Stimulated activated CD8-positive, alpha-beta memory T cell treated with anti-CD3 and anti-CD28 coated beads, Interleukin-12 subunit alpha, Interleukin-12 subunit beta, amount 100 ng/mL, for 4 hours (primary cell): Measurements from ENCODE around the gene SOX2.

ENCODE experiments used
- DNase-seq: peaks from one replicate; pipeline ENCODE4 v3.0.0-alpha.2; 2020; ENCODE audit warnings: low read depth

SOX2 gene

GRCh38 chr3:181711325-181712135 is at the start of gene SOX2:
TSS of gene SOX2 (plus strand) at chr3:181711925. CDS start at chr3:181712361, 436 bp downstream.
- no peak for DNase-seq

GRCh38 chr3:181683563-181683962 is 28.2 kb upstream of the SOX2 start:
- DNase-seq, result no peak

DNA sequence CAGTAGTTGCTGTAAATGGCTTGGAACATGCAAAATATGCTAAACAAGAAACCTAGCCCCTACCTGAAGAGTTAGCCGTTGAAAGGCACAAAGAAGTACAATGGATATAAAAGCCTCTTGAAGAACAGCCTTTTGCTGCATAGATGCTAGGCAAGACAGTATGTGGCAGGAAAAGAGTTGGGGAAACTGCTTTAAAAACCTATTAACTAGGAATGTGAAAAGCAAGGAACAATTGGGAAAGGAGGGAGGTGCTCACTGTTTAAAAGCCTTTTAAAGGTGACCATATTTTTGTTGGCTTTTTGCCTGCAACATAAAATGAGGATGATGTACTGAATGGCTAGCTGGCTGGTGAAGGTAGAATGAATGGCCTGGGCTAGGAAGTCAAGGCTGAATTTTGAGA is 24.5 kb upstream of the SOX2 start:
- no peak for DNase-seq

DNA sequence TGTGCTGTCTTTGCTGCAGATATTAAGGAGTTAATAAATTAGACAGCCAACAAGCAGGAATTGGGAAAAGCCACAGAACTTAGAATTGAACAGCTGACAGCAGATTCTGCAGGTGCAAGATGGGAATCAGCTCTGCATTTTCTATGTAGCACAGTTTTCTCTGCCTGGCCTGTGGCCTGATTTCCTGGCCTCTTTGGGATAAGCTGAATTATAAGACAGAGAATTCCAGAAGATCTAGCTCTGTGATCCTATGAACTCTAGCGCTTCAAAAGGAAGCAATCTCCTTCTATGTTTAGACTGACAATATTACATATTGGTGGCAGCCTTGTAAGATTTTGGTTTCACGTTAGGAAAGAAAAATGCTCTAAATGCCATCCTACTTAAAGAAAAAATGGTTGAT is 24.0 kb upstream of the SOX2 start:
- DNase-seq, result no peak

- DNase-seq, result no peak
Observed at GRCh38 chr3:181689546-181689945, 22.2 kb upstream of the SOX2 start.

GRCh38 chr3:181690769-181691168 is 21.0 kb upstream of the SOX2 start:
- DNase-seq, result no peak

DNA sequence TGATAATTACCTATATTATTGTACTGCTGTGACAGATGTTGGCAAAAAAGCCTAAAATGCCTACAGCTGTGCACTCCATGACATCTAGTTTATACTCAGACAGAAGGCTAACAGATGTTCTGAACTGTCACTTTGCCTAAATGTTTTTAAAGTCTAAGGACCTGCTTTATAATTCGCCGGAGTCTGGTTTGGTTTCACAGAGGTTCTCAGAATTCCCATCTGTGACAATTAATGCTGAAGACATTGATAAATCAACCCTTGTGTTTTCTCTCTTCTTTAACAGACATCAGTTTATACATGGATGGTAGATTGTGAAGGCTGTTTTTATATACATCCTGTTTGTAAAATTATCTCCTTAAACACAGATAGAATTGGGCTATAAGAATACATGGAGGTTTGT is 19.8 kb upstream of the SOX2 start:
- no peak for DNase-seq

- no peak for DNase-seq
Observed at GRCh38 chr3:181692311-181693145, 19.2 kb upstream of the SOX2 start.

DNA sequence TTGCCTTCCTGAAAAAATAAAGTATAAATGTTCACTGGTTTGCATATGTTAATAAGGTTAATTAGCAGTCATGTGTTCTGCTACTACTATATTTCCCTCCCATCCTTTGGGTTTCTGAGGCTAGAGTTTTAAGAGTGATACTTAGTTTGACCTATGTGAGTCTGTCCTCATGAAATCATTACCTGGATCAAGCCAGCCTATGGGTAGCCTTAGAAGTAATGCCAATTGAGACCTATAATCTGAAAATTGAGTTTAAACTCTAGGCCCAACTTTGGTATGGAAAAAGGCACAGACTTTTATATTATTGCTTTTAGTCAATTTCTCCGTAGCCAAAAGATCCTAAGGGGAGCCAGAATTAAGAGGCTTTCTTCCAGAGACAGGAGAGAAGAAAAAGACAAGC is 18.4 kb upstream of the SOX2 start:
- DNase-seq, result no peak

GRCh38 chr3:181694805-181695660 is 16.7 kb upstream of the SOX2 start:
- no peak for DNase-seq

DNA sequence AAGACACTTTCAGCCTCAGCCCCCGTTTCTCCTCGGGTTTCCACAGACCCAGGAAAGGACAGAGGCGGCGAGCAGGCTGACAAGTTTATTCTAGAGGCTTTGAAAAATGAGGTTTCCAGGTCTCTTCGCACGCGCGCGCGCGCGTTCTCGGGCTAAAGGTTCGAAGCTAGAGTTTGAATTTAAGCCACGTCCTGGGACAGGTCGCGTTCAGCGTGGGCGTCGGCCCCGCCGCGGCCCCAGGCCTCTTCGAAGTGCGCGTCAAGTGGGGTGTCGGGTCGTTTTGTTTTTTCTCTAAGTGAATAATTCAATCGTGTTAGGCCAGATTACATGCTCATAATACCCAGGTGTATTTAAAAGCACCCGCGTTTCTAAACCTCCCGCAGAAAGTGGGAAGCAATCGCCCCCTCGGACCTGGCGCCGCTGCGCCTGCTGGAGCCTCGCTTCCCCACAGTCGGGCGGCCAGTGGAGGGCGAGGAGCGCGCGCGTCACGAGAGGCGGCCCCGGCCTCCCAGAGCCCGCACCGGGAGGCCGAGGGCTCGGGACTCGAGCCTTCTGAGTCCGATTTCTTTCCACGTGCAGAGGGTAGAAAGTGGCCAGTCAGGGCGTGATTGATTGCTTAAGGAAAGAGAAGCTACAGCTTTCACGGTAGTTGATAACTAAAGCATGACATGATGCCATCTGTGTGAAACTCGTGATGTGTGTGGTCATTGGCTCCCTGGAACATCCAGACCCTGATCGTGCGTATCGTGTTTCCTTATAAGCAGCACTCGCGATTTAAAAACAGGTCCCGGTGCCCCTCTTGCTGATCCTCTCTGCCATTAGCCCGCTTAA is 15.8 kb upstream of the SOX2 start:
- DNase-seq, result no peak

- DNase-seq, result no peak
Observed at GRCh38 chr3:181696626-181697230, 15.0 kb upstream of the SOX2 start.

DNA sequence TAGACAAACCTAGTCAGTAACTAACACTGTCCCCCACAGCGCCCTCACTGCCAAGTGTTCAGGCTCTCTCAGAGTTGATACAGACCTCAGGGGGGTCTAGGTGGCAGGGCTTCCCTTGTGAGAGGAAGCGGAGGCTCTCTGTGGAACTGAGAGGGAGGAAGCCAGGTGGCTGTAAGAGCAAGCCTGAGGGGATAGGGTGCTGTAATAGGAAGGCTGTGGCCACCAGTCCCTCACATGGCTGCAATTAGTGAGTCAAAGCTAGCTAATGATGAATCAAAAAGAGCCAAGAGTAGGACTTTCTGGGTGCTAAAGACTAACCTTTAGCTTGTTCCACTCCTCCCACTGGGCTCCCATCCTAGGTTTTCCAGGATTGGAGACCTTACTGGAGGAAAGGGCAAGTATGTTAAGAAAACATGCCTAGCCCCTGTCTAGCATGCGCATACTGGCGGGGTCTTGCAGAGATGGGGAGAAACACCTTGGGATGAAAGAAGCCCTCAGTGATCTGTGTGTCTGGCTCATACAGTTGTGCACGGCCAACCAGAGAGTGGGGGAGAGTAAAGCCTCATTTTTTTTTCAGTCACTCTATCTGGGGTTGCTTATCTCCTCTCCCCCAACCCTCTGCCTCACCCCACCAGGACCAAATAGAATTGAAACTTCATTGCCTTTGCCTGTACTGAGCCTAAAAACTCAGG is 13.3 kb upstream of the SOX2 start:
- no peak for DNase-seq

DNA sequence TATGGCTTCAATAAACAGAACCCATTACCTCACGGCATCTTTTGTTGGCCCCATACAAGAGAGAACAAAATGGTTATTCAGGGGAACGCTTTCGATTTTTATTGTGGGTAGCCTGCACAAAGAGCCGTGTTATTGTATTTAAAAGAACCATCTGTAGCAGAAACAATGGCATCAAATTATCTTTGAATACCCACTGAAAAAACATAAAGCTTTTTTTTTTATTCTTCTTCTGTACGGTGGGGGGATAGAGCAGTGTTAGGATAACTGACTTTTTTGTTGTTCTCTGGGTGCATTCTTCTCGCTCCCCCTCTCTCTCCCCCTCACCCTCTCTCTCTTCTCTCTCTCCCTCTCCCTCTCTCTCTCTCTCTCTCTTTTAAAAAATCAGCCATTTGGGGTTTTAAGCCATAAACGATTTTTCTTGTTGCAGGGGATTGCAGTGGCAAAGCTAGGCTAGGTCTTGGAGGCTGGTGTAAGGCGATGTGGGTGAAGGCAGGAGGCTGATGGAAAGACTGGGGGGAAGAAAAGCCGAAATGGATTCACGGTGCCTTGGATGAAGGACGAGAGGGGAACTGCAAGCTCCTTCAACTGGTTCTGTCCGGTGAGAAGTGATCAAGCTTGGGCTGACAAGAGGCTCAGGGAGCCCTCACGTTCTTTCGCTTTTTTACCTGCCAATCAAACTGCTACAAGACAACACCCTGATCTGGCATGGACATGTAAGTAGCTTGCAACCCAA is 12.4 kb upstream of the SOX2 start:
- no peak for DNase-seq

DNA sequence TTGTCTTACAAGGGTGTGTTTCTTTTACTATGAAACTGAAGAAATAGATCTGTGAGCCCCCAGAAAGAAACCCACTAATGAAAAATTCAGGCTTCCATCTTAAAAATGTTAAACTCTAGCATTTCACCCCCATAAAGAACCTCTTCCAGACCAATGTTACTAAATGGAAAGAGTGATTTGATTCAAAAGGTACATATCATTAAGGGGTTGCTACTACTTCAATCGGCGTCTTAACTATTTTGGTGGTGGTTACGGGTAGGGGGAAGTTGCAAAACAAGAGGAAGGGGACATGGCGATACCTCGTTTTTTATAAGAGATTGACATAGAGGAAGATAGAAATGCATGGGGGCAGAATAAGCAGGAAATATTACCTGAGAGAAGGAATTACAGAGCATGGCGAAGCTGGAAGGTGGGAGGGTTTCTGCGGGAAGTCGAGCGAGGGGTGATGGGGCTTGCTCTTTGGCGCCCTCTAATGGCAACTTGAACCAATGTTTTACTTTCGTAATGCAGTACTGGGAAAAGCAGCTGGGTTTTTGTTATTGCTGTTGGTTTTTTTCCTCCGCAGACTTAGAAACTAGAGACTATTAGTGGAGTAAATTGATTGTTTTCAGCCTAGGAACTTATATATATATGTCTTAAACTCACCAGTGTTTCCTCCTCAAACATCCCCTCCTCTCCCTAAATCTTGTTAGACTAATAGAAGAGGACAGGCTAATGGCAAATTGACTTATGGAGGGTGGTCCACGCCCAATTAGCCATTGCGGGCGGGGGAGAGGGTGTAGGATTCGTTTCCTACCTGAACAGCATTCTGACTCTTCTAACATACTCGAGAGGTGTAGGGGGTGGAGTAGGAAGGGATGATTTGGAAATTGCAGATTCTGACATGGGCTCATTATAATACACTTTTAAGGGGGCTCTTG is 11.3 kb upstream of the SOX2 start:
- DNase-seq, result no peak

- no peak for DNase-seq
Observed at GRCh38 chr3:181701096-181701495, 10.6 kb upstream of the SOX2 start.

- no peak for DNase-seq
Observed at GRCh38 chr3:181703601-181704420, 7.9 kb upstream of the SOX2 start.
